Coronary artery (tissue), 2 donors: ENCODE results near the gene UBE2F.
"Not testable (repeated sequence)": the region's sequence is repeated elsewhere in the genome, so short reads cannot be mapped to it uniquely, and the experiment has no call there.

Experiments used
- DNase-seq: peaks from one replicate; pipeline ENCODE4 v3.0.0-alpha.2; 2017; ENCODE audit warnings: low spot score
- H3K27ac ChIP-seq, 2 donors: fragments of 200-600 bp; sonication (generic); one replicate each; pipeline ENCODE4 v1.5.1; 2016 to 2019
- H3K4me3 ChIP-seq: fragments of 200-600 bp; sonication (generic); 2 replicates; pipeline ENCODE4 v1.5.1; 2016; ENCODE audit warnings: mild to moderate bottlenecking, moderate library complexity
- TF ChIP-seq, protein P1 (sequence below): fragments of 200-600 bp; sonication (generic); IDR thresholded peaks from one replicate; pipeline ENCODE4 v1.5.1; 2019; ENCODE audit warnings: antibody characterized with exemption

UBE2F gene

GRCh38 chr2:238065071-238065846, 98.4 kb downstream of the UBE2F start:
- H3K27ac ChIP-seq, result no peak overlapping the region
- no peak overlapping the region for H3K4me3 ChIP-seq
- no peak for DNase-seq
- TF ChIP-seq, protein P1, sequence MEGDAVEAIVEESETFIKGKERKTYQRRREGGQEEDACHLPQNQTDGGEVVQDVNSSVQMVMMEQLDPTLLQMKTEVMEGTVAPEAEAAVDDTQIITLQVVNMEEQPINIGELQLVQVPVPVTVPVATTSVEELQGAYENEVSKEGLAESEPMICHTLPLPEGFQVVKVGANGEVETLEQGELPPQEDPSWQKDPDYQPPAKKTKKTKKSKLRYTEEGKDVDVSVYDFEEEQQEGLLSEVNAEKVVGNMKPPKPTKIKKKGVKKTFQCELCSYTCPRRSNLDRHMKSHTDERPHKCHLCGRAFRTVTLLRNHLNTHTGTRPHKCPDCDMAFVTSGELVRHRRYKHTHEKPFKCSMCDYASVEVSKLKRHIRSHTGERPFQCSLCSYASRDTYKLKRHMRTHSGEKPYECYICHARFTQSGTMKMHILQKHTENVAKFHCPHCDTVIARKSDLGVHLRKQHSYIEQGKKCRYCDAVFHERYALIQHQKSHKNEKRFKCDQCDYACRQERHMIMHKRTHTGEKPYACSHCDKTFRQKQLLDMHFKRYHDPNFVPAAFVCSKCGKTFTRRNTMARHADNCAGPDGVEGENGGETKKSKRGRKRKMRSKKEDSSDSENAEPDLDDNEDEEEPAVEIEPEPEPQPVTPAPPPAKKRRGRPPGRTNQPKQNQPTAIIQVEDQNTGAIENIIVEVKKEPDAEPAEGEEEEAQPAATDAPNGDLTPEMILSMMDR, result no peak

DNA sequence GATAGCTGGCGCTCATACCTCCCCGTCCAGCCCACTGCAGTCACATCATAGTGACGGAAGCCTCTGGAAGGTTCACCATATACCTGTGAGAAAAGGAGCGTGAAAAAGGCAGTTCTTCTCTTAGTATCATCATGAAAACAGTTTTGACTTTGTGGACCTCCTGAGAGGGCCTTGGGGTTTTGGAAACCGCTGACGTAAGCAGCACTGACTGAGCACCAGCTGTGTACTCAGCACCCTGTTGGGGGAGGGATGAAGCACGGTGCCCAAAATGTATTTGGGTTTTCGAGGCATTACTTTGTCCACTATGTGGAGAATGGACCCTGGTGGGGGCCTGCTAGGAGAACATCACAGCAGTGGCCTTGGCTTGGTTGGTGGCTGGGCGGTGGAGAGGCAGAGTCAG, 99.4 kb downstream of the UBE2F start:
- TF ChIP-seq, protein P1, result no peak
- Histone ChIP-seq H3K4me3 (no peak overlapping the region), H3K27ac (no peak overlapping the region)
- DNase-seq, result no peak

- not testable (repeated sequence) for H3K27ac ChIP-seq, DNase-seq, H3K4me3 ChIP-seq
Measured at GRCh38 chr2:238066718-238067117, 99.9 kb downstream of the UBE2F start.

- Histone ChIP-seq H3K27ac (no peak overlapping the region), H3K4me3 (no peak overlapping the region)
- TF ChIP-seq, protein P1, result no peak
- no peak for DNase-seq
Measured at GRCh38 chr2:238067939-238068338, 101.1 kb downstream of the UBE2F start.

DNA sequence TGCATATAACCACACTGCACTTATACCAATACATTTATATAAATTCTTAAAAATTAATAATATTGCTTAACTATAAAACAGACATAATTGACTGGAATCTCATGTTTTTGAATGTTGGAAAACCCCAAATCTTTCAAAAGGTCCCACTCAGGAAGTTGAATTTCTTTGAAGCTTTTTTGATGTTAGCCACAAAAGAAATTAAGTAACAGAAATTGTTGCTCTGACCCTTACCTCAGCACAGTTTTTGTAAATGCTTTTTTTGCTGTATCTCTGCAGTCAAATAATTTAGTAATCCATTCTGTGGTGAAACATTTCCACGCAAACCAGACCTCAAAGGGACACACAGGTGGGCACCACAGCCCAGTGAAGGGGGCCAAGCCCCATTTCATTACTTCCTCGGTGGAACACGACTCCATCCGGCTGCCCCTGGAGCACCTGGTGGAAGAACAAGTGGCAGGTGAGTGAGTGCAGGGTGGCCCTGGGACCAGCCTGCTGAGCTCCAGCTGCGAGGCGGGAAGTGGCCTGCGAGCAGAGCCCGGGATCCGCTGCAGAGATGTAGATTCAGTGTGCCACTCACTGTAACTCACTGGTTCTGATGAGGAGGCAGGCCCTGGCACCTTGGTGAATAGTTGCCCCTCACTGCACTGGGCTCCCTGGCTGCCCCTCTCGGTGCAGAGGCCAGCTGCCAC, 102.4 kb downstream of the UBE2F start:
- no peak overlapping the region for H3K4me3 ChIP-seq
- no peak overlapping the region for H3K27ac ChIP-seq
- no peak for DNase-seq
- TF ChIP-seq, protein P1, result no peak

DNA sequence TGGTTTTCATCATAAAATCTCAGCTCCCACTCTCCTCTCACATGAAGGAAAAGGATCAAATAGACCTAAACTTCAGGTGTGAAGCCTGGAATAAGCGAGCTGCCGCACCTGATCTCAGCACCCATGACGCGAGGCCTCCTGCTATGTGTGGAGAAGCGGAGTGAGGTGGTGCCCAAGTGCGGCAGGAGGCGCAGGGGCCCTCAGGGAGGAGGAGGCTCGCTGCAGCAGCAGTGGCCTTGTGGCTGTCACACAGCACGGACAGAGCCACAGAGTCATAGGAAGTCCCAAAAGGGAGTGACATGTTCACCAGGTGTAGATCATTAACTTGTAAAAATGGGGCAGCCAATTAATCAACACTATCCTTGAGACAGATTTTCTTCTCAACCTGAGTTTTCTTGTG, 103.1 kb downstream of the UBE2F start:
- TF ChIP-seq, protein P1, result no peak
- no peak overlapping the region for H3K4me3 ChIP-seq
- no peak for DNase-seq
- H3K27ac ChIP-seq, result no peak overlapping the region

DNA sequence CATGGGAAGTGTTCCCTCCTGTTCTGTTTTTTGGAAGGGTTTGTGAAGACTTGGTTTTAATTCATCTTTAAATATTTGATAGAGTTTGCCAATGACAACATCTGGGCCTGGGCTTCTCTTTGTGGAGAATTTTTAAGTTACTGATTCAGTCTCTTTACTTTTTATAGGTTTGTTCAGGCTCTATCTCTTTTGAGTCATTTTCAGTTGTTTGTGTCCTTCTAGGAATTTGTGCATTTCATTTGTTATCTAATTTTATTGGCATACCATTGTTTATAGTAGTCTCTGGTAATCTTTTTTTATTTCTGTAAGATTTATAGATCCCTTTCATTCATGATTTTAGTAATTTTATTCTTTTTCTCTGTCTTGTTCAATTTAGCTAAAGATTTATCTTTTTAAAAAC, 108.6 kb downstream of the UBE2F start:
- TF ChIP-seq, protein P1, result no peak
- H3K27ac ChIP-seq, result no peak overlapping the region
- no peak for DNase-seq
- no peak overlapping the region for H3K4me3 ChIP-seq
